ENCODE results near the gene QRSL1. TPM values are rescaled to one million over a fixed set of nuclear protein-coding genes. Genes with fewer than 3 reads are reported as not detected.
"Not testable (repeated sequence)": the region's sequence is repeated elsewhere in the genome, so short reads cannot be mapped to it uniquely, and the experiment has no call there.

Gene QRSL1
- total RNA-seq, 1 experiment from 2014 or later = 8.2 TPM

DNA sequence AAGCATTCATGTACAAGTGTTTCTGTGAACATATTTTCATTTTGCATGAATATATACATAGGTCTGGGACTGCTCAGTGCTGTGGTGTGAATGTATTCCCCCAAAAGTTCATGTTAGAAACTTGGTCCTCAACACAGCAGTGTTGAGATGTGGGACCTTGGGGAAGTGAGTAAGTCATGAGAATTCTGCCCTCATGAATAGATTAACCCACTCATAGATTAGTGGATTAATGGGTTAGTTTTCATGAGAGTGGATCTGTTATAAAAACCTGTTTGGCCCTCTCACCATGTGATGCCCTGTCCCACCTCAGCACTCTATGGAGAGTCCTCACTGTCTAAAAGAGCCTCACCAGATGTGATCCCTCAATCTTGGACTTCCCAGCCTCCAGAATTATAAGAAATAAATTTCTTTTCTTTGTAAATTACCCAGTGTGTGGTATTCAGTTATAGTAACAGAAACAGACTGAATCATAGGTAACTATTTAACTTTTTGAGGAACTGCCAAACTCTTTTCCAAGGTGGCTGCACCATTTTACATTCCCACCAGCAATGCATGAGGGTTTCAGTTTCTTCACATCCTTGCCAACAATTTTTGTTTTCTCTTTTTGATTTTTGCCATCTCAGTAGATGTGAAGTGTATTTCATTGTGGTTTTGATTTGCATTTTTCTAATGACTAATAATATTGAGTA is 45.3 kb downstream of the QRSL1 start:
- DNase-seq (ENCODE audit: low spot score) = no peak

- DNase-seq (ENCODE audit: low spot score) = no peak
These were observed 47.9 kb downstream of the QRSL1 start for GRCh38 chr6:106677282-106677681.

GRCh38 chr6:106684011-106684410 is 54.6 kb downstream of the QRSL1 start:
- DNase-seq (ENCODE audit: low spot score) = no peak

- no peak for DNase-seq (ENCODE audit: low spot score)
These were observed 56.5 kb downstream of the QRSL1 start for GRCh38 chr6:106685833-106686232.

DNA sequence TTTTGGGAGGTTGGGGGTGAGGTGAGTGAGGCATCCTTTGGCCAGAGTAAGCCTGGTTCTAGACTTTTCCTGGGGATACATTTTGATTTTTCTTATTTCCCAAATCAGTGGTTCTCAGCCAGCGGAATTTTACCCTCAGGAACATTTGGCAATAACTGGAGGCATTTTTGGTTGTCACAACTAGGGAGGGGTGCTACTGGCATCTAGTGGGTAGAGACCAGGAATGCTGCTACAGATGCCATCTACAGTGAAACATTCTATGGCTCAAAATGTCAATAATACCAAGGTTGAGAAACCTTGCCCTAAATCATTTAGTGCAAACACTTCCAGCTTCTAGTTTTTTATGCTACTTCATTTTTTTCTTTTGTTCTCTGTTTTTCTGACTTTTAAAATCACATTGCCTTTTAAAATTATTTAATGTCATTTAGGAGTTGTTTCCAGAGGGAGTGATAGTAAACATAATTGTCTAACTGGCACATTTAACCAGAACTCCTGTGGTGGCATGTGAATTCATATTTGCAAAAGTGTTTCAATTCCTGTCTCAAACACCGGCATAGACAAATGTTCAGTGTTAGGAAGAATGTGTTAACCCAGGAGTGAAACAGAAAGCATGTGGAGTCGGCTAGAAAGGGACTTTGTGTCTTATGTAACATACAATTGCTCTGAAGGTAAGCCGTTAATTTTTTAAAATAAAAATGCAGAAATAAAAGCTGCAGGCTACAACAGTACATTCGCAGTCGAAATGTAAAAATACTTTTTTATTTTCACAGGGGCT is 59.0 kb downstream of the QRSL1 start:
- peak; percentile 21 for DNase-seq (ENCODE audit: low spot score)

DNA sequence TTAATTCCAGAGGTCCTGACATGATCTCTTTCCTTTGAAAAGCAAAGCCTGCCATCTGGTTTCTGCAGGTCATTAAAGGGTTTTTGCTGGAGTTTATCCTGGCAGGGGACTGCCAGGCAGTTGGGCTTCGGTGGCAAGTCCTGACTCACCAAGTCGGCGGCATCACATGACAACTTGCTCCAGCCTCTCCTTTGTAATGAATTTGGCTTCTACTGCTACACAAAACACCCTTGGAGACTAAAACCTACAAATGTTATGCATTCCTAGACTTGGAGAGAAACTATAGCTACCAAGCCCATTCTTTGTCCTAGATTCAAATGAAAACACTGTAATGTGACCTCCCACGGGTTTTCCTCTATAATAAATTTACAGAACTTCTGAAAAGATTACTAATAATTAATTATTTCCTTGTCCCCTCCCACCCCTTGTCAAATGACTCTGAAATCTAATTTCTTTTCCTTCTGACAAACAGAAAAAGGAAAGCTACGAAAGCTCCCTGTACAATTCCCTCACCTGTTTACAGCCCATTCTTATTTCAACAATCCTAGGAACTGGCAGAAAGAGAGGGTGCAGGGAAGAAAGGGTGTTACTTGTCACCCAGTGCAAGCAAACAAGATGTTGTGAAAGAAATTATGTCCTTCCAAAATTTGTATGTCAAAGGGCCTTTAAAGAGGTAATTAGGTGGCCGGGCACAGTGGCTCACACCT is 62.9 kb downstream of the QRSL1 start:
- peak; percentile 67 for DNase-seq (ENCODE audit: low spot score)

DNA sequence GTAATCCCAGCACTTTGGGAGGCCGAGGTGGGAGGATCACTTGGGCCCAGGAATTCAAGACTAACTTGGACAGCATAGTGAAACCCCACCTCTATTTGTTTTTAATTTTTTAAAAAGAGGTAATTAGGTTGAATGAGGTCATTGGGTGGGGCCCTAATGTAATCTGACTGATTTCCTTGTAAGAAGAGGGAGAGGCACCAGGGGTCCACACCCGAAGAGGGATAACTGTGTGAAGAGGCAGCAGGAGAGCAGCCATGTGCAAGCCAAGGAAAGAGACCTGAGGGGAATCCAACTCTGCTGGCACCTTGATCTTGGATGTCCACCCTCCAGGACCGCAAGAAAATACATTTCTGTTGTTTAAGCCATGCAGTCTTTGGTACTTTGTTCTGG is 63.4 kb downstream of the QRSL1 start:
- no peak for DNase-seq (ENCODE audit: low spot score)

GRCh38 chr6:106693418-106693817 is 64.0 kb downstream of the QRSL1 start:
- no peak for DNase-seq (ENCODE audit: low spot score)

GRCh38 chr6:106694343-106694742 is 65.0 kb downstream of the QRSL1 start:
- DNase-seq (ENCODE audit: low spot score) = no peak

DNA sequence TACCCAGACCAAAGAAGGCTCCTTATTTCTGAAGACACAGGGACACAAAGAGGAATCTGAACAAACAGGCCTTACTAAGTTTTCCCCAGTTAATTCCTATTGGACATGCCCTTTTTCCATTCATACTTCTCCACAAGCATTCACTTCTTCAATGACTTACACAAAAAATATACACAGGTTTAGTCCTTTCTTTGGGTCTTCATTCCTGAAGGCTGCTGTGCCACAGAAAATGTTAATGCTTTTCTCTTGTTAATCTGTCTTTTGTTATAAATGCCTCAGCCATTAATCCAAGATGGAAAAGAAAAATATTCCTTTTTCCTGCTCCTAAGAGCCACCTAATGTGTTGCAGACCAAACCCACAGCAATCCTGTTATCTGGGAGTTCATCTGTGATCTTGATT is 71.2 kb downstream of the QRSL1 start:
- DNase-seq (ENCODE audit: low spot score) = no peak

GRCh38 chr6:106701201-106701600 is 71.8 kb downstream of the QRSL1 start:
- DNase-seq (ENCODE audit: low spot score) = not testable (repeated sequence)

- no peak for DNase-seq (ENCODE audit: low spot score)
These were observed 72.7 kb downstream of the QRSL1 start for GRCh38 chr6:106702046-106702445.

DNA sequence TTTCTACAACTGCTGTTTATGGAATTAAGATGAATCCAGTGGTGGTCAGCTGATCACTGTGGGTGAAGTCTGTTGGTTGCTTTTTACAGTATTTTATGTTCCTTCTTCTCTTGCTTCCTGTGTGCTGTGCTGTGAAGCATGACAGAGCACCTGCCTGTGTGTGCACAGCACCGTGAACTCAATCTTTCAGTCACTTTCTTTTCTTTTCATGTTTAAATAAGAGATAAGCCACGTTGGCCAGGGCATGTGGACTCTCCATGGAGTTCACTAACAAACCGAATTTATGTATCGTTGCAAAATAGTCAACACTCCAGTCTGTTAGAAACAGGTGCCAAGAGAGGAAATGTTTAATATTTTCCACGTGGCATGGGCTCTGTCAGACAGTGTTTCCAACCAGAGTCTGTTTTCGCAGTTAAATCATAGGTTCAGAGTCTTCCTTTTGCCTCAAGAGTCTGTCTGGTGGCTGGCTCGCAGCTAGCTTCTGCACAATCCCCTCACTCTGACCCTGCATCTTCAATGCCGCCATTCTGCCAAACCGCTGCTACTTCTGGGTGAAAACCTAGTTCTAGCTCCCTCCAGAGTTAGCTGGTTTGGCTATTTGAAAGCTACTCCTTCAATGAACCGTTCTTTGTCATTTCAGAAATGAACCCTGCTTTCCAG is 73.2 kb downstream of the QRSL1 start:
- no peak for DNase-seq (ENCODE audit: low spot score)

DNA sequence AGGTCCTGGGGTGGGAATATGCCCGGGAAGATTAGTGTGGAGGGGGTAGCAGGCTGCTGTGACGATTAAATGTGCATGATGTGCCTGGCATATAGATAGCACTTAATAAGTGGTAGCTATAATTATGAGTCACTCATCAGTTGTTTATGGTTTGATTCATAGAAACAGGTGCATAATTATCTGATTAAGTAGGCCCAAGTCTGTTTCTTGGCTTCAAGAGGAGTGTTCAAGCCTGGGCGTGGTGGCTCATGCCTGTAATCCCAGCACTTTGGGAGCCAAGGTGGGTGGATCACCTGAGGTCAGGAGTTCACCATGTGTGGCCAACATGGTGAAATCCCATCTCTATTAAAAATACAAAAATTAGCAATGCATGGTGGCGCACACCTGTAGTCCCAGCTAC is 74.9 kb downstream of the QRSL1 start:
- DNase-seq (ENCODE audit: low spot score) = no peak

- DNase-seq (ENCODE audit: low spot score) = no peak
These were observed 75.8 kb downstream of the QRSL1 start for GRCh38 chr6:106705156-106705555.

DNA sequence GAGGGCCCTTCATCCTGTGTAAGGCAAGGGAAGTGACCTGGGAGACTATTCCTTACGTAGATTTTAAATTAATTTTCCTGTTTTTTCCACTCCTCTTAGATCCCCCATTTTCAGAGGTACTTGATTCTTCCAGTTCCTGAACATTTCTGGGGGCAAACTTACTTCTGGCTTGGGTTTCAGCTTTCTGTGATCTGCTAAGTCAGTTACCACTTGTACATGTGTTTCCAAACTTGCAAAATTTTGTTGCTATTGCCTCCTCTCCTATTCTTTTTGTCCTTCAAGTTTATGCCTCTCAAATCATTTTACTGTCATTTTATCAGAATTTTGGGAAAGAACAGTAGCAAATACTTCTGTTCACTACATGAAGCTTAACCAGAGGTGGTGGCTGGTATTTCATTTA is 81.2 kb downstream of the QRSL1 start:
- DNase-seq (ENCODE audit: low spot score) = no peak

DNA sequence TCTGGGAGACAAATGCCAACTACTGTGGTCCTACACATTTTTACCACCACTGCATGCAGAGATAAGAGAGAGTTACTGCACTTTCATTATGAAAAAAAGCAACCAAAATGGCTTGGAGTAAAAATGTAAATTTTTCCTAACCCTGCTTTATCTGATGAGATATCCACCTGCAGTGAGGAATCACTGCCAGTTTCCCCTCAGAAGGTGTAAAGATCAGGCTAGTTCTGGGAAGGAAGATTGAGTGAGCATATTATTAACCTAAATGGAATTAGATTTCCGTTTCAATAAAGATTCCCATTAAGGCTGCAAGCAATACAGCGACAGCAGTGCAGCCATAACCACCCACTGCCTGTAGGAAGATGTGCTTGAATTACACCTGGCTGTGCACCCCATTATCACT is 84.9 kb downstream of the QRSL1 start:
- DNase-seq (ENCODE audit: low spot score) = no peak

DNA sequence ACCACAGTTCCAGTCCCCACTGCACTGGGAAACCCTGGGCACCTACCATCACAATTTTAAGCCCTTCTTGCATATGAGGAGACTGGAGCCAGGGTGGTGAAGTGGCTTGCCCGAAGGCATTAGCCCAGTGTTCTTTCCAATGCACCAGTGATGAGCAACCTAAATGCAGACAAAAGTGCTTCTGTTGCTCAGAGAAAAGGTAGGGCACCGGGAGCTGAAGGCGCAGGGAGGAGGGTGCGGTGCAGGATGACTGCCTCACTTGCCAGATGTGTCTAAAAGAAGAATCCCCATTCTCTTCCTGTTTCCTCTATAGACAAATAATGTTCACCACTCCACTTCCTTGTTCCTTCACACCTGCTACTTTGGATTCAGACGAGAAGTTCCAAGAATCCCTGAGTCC is 86.5 kb downstream of the QRSL1 start:
- DNase-seq (ENCODE audit: low spot score) = no peak

DNA sequence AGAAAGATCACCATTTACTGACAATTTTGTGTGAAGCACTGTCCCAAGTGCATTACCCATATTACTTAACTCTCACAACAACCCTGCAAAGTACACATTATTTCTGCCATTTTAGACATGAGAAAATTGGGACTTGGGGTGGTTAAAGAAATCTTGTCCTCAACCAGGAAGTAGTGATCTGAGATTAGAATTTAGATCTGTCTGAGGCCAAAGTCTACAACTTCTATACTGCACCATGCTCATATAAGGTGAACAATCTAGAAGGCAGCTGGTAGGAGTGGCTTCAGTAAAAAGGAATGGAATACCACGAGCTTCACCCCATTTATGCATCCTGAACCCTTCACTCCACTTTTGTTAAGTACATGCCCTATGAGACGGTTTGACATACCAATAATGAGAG is 87.6 kb downstream of the QRSL1 start:
- no peak for DNase-seq (ENCODE audit: low spot score)

All from H4 (cell line).